Measurements from ENCODE around the gene NOS2. TPM values are rescaled to one million over a fixed set of nuclear protein-coding genes. Genes with fewer than 3 reads are reported as not detected.

Gene NOS2
- total RNA-seq, 1 experiment from 2014 or later, result not detected

- Histone ChIP-seq H3K27me3 (ENCODE audit: insufficient read depth, low read depth) (peaks cover 35% of the 10 kb centered on the region), H3K9me3 (ENCODE audit: insufficient read depth, low read depth) (no peaks in the 10 kb centered on the region), H3F3A (ENCODE audit: insufficient read depth, low read depth) (no peaks in the 10 kb centered on the region), H3K4me3 (no peak overlapping the region), H3K27ac (no peak overlapping the region), H3K4me1 (replicated peaks; ENCODE audit: insufficient read depth) (no peaks in the 10 kb centered on the region), H3K79me2 (ENCODE audit: low read depth) (no peaks in the 10 kb centered on the region), H2AFZ (no peak overlapping the region), H4K20me1 (ENCODE audit: insufficient read depth) (no peaks in the 10 kb centered on the region), H3K36me3 (ENCODE audit: low read depth) (no peaks in the 10 kb centered on the region), H3K9me2 (ENCODE audit: insufficient read depth) (no peaks in the 10 kb centered on the region), H3K4me2 (no peak overlapping the region)
- BruUV-seq (replicated peaks), result no TSS peak
- POLR2A ChIA-PET (ENCODE audit: unreplicated experiment), result no interaction called here
- intact Hi-C loops (cut with micrococcal nuclease; ENCODE audit: unreplicated experiment), result loop anchor here (1.0 kb wide), 1 partner anchor 120 kb away; no protein-coding TSS in a partner anchor
- peak in 1 of 2 experiments; percentile 63 for DNase-seq
- TF ChIP-seq EZH2 (IDR thresholded peaks at IDR 0.05; ENCODE audit: low read depth) (no peak), CTCF (conservative IDR thresholded peaks at IDR 0.05) (peak; percentile 95)
- CTCF ChIA-PET, result interaction anchor here (0.8 to 2.0 kb wide), 2 partner anchors 45 to 120 kb away, joined by 3 to 9 read pairs; no protein-coding TSS in a partner anchor
Measured at GRCh38 chr17:27760069-27760885, 40.1 kb downstream of the NOS2 start.

- H3K4me3 ChIP-seq, result no peak overlapping the region
- no peaks in the 10 kb centered on the region for H4K20me1 ChIP-seq (ENCODE audit: insufficient read depth)
- no peaks in the 10 kb centered on the region for H3K9me3 ChIP-seq (ENCODE audit: insufficient read depth, low read depth)
- peaks cover 35% of the 10 kb centered on the region for H3K27me3 ChIP-seq (ENCODE audit: insufficient read depth, low read depth)
- intact Hi-C loops (cut with micrococcal nuclease; ENCODE audit: unreplicated experiment), result no loop called here
- no peaks in the 10 kb centered on the region for H3K36me3 ChIP-seq (ENCODE audit: low read depth)
- no peaks in the 10 kb centered on the region for H3K4me1 ChIP-seq (replicated peaks; ENCODE audit: insufficient read depth)
- no peak for TF ChIP-seq CTCF (conservative IDR thresholded peaks at IDR 0.05)
- no peak for TF ChIP-seq EZH2 (IDR thresholded peaks at IDR 0.05; ENCODE audit: low read depth)
- CTCF ChIA-PET, result interaction anchor here (0.6 to 2.0 kb wide), 3 partner anchors 46 to 134 kb away, joined by 3 to 9 read pairs (median 3); no protein-coding TSS in a partner anchor
- no peak for DNase-seq
- no peaks in the 10 kb centered on the region for H3F3A ChIP-seq (ENCODE audit: insufficient read depth, low read depth)
- H3K79me2 ChIP-seq (ENCODE audit: low read depth), result no peaks in the 10 kb centered on the region
- POLR2A ChIA-PET (ENCODE audit: unreplicated experiment), result no interaction called here
- H3K4me2 ChIP-seq, result no peak overlapping the region
- no peaks in the 10 kb centered on the region for H3K9me2 ChIP-seq (ENCODE audit: insufficient read depth)
- no peak overlapping the region for H2AFZ ChIP-seq
- H3K27ac ChIP-seq, result no peak overlapping the region
- BruUV-seq (replicated peaks), result no TSS peak
Measured at GRCh38 chr17:27759528-27759927, 40.8 kb downstream of the NOS2 start.

GRCh38 chr17:27756467-27757371 is 43.6 kb downstream of the NOS2 start:
- Histone ChIP-seq H3K36me3 (ENCODE audit: low read depth) (no peaks in the 10 kb centered on the region), H2AFZ (no peak overlapping the region), H3K27ac (no peak overlapping the region), H3K4me3 (no peak overlapping the region), H3K4me2 (no peak overlapping the region), H3K4me1 (replicated peaks; ENCODE audit: insufficient read depth) (no peaks in the 10 kb centered on the region), H3K79me2 (ENCODE audit: low read depth) (no peaks in the 10 kb centered on the region), H3F3A (ENCODE audit: insufficient read depth, low read depth) (no peaks in the 10 kb centered on the region), H4K20me1 (ENCODE audit: insufficient read depth) (no peaks in the 10 kb centered on the region), H3K9me3 (ENCODE audit: insufficient read depth, low read depth) (no peaks in the 10 kb centered on the region), H3K27me3 (ENCODE audit: insufficient read depth, low read depth) (peaks cover 23% of the 10 kb centered on the region), H3K9me2 (ENCODE audit: insufficient read depth) (no peaks in the 10 kb centered on the region)
- TF ChIP-seq CTCF (conservative IDR thresholded peaks at IDR 0.05) (peak; percentile 95), EZH2 (IDR thresholded peaks at IDR 0.05; ENCODE audit: low read depth) (no peak)
- no TSS peak for BruUV-seq (replicated peaks)
- intact Hi-C loops (cut with micrococcal nuclease; ENCODE audit: unreplicated experiment), result loop anchor here (1.0 kb wide), 2 partner anchors 102 to 153 kb away; no protein-coding TSS in a partner anchor
- POLR2A ChIA-PET (ENCODE audit: unreplicated experiment), result interaction anchor here (0.5 kb wide), 1 partner anchor 529 kb away, joined by 5 read pairs; no protein-coding TSS in a partner anchor
- peak in 1 of 2 experiments; percentile 51 for DNase-seq
- CTCF ChIA-PET, result interaction anchor here (0.6 to 1.5 kb wide), 3 partner anchors 42 to 137 kb away, joined by 4 to 6 read pairs (median 4); no protein-coding TSS in a partner anchor

Measured in PC-9 (cell line).